NCI-H2029 treated with DMSO at 0.1 percent for 48 hours (cell line): Measurements from ENCODE around the gene STOML1.
"Not testable (repeated sequence)": the region's sequence is repeated elsewhere in the genome, so short reads cannot be mapped to it uniquely, and the experiment has no call there.

Source experiments
- DNase-seq: peaks from one replicate; lab custom pipeline; 2025; lab: John Stamatoyannopoulos, UW

STOML1 gene

DNA sequence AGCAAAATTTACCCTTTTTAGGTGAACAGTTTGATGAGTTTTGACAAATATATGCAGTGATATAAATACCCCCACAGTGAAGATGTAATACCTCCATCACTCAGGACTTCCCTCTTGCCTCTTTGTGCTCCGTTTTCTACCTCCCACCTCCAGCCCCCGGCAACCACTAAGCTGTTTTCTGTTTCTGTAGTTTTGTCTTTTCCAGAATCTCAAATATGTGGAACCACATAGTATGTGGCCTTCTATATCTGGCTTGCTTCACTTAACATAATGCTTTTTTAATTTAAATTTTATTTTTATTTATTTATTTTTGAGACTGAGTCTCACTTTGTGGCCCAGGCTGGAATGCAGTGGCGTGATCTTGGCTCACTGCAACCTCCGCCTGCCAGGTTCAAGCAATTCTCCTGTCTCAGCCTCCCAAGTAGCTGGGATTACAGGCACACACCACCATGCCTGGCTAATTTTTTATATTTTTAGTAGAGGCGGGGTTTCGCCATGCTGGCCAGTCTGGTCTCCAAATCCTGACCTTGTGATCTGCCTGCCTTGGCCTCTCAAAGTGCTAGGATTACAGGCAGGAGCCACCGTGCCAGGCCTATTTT, 31.5 kb downstream of the STOML1 start:
- not testable (repeated sequence) for DNase-seq

DNA sequence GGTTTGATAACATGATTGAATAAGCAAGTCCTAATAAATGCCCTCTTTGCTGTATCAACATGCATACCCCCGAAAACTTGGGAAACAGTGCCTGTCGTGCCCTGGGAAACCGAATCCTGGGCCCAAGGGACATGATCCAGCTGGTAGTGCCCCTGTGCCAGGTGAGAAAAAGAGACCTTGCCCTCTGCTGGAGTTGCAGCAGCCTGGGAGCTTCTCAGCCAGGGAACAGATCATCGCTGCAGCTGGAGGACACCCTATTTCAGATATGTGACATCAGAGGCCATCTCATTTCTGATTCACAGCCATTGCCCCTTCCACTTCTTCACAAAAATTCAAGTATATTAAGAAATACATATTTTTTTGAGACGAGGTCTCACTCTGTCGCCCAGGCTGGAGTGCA, 32.3 kb downstream of the STOML1 start:
- no peak for DNase-seq

DNA sequence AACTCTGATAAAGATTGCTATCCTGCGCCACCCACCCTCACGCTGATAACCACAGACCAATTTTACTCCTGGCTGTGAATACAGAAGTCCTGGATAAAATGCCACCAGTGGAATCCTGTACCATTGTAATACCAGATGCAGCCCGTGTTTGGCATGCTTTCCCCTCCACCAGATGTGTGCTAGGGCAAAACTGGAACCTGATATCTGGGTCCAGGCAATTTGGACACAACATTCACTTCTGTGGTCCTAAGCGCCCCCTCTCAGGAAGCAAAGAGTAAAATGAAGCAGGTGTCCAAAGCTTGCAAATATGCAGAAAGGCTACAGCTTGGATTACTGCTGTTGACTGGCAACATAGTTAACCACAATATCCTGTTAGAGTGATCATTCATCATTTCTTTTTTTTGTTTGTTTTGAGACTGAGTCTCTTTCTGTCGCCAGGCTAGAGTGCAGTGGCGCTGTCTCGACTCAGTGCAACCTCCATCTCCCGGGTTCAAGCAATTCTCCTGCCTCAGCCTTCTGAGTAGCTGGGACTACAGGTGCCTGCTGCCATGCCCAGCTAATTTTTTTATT, 33.0 kb downstream of the STOML1 start:
- DNase-seq: no peak

DNA sequence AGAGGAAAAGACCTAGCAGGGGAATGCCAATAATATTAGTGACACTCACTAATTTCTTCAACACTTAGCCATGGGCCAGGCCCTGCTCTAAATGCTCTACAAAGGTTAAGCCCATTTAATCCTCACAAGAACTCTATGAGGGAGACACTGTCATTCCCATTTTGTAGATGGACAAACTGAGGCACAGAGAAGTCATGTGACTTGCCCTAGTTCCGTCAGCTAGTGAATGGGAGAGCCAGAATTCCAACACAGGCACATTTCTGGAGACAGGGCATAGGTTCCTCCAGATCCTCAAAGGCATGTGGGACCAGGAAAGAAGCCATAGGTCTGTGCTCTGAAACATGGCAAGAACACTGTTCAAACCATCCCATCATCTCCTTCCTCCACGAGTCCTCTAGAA, 34.3 kb downstream of the STOML1 start:
- no peak for DNase-seq

DNA sequence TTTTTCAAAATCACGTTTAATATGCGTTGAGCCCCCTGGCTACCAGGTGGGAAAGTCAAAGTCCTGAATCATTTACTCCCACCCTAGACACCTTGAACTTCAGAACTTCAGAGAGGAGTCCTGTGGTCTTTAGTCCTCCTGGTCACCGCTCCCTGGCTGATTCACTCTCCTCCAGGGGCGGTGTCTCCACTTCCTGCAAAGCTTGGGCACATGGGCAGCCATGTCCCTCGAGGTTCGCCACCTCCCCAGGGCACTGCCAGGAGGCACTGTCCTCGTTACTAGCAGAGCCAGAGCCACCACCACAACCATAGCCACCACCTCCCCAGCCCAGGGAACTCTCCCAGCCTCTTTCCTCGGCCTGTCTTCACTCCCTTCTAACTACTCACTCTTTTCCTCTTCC, 34.8 kb downstream of the STOML1 start:
- DNase-seq: no peak

DNA sequence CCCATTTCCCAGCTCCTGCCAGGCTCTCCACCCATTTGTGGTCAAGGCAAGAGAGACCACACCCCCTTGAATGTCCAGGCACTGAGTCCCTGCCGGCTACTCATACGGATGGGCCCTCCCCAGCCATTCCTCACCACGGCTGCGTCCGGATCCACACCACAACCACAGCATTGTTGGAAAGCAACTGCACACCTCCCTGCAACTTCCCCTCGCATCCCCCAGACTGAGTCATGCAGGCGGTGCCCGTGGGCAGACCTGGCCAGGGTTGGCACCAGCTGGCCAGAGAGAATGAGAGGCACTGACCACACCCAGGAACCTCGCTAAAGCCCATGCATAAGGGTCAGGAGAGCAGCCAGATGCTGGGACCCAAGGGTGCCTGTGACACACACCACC, 35.4 kb downstream of the STOML1 start:
- DNase-seq: no peak

DNA sequence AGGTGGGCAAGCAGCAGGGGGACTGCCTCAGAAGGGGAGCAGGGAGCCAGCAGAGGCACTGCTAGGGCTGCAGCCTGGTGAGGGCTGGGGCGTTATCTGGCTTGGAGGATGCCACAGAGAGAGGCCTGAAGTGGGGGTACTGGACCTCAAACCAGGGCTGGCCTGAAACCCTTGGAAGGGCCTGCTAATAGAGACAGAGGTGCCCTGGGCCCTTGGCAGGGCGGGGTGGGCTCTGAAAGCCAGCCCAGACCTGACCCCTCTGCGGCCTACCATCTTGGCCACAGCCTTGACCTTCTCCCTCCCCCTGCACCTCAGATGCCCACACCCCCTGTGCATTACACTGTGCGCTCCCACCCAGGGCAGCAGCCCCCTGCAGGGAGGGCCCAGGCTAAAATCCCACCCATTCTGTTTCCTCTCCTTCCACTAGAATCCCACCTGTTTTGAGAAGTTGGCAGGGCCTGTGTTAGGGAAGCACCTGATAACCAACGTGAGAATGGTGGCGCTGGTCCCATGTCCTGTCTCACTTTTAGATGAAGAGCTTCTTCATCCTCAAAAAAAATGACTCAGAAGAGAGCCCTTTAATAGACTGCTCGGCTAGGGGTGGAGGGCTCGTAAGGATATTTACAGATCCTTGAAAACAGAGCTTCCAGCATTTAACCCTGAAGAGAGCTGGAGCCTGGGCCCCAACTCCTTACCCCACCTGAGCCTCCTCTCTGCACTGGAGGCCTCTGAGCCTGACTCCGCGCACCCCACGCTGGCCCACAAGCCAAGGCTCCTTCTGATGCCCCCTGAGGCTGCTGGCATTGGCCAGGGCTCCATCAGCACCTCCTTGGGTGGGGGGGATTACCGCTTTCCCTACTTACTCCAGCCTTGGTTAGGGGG, 36.0 kb downstream of the STOML1 start:
- no peak for DNase-seq

DNA sequence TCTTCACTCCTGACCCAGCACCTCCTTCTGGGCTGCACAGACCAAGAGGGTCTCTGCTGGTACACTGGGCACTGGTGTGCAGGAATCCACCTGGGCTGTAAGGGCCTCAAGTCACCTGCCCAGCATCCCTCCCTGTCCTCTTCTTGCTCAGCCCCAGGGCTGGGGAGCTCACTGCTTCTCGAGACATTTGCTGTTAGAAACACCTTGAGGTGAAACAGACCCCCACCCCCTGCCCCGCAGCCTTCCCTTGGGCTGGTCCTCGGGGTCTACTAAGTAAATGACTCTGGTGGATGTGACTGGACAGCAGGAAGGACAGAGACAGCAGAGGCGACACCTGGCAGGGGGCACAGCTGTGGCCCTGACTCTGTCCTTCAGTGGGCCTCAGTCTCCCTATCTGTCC, 36.8 kb downstream of the STOML1 start:
- no peak for DNase-seq

DNA sequence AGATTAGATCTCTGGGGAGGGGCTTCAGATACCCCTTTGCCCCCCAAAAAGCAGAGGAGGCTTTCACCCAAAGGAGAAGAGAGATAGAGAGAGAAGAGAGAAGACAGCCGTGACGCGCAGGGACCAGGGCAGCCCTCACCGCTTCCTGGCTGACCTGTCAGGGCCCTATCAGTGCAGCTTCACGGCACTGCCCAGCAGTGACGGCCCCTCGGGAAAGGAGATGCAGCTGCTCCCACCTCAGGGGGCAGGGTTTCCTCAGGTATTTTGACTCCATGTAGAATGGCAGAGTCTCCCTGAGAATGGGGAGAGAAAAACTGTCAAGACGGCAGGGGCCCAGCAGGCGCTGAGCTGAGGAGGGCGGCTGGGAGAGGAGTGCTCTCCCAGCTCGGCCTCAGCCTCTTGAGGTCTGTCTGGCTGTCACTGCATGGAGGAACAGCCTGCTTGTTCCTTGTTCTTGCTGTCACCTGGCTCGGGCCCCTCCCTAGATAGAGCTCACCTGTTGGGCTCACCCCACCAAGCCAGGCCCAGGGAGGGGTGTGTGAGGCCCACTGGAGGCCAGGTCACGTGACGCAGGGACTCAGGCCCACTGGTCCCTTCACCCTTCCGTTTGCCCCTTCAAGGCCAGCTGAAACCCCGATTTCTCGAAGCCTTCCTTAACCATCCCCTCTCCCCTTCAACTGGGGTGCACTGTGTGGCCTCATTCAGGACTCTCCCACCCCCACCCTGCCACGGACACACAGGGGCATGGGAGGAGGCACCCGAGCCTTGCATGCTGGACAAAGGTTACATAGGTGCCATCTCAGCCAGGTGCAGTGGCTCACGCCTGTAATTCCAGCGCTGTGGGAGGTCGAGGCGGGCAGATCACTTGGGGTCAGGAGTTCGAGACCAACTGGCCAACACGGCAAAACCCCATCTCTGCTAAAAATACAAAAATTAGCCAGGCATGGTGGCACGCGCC, 37.6 kb downstream of the STOML1 start:
- DNase-seq: no peak

DNA sequence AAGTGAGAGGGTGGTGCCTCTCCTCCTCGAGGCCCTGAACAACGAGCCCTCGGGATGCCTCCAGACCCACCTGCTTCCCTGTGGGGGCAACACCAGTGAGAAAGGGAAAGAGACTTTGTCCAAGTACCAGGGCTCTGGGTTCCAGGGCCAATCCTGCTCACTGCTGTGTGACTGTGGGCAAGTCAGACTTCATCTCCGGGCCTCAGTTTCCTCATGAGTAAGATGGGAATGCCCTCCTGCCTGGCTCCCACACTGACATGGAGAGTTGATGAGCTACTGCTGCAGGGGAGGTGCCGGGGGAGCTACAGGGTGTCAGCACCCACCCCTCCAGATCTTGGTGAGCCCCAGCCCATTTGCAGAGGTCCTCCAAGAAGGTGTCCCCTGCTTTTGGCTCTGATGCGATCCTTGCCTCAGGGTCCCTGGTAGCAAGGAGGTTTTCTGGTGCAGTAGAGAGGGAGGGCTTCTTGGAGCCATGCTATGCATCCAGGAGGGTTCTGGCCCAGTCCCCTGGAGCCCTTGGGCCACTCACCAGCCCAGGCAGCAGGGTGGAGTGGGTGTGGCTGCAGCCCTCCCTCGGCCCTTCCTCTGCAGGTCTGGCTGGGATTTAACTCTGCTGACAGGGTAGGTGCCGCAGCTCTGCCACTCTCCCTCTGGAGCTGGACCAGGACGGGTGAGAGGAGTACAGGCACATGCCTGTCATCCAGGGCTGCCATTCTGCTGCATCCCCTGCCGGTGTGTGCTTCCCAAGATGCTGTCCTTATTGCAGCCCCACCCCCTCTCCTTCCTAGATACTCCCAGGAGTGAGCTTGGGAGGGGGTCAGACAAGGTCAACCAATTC, 39.0 kb downstream of the STOML1 start:
- no peak for DNase-seq

DNA sequence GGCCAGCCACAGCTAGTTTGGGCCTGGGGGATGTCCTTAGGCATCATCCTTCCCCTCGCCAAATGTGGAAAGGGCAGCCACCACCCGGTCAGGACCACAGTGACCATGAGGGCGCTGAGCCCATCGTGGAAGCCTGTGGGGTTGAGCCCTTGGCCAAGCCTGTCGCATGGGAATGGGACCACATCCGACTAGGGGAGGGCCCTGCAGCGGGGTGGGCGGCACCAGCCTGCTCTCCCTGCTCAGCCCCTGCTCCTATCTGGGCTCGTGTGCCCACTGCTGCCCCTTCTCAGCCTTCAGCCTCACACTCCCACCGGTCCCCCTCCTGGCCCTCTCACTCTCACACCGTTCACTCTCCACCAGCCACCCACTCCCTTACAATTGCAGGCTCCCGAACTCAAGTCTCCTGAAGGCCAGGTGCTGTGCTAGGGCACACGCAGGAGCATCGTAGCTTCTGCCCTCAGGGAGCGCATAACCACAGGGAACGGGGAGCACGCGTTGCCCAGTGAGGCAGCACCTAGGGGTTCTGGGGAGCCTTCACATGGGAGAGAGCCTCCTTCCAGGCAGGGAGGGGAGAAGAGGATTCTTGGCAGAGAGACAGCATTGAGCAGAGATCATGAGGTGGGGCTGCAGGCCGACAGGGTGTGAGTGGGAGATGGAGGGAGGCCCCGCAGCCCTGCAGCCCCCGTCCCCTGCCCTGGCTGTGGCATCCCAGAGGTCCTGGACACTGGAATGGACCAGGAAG, 39.8 kb downstream of the STOML1 start:
- no peak for DNase-seq

DNA sequence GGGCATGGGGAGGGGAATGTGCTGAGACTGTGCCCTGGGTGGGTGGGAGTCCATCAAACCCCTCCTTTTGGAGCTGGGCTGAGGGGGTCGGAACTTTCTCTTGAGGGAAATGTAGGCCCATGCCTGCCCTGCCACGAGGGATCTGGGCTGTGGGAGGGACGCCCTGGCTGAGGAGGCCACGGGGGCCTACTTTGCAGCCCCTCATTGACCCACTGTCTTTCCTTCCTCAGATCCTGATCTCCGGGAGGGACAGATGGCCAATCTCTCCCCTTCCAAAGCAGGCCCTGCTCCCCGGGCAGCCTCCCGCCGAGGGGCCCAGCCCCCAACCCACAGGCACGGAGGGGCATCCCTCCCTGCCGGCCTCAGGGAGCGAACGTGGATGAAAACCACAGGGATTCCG, 40.5 kb downstream of the STOML1 start:
- no peak for DNase-seq

DNA sequence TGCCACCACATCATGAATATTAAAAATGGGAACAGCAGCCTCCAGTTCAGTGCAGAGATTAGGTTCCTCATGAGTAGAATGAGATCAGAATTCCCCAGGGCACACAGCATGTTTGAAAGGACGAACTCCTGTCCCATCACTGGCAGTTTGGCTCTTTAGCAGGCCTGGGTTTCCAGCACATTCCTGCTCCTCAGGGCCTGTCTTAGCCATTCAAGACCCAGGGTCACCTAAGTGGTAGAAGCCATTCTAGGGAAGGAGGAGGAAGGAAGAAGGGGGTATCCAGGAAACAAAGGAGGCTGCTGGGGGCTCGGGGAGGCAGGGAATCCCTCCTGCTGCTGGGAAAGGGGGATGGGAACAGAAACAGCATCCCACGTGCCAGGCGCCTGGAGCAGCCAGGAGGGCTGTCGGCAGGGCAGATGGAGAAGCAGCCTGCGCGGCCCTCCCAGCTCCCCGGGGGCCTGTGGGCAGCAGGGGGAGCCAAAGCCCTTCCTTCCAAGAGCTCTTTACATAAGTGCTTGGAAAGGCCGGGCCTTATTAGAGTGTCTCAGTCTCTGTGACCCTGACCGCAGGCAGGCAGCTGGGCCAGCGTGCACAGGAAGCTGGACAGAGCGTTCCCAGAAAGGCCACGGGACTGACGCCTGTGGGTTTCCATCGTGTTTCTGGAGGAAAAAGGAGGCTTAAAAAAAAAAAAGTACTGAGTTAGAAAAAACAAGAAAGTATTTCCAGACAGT, 41.1 kb downstream of the STOML1 start:
- DNase-seq: no peak

DNA sequence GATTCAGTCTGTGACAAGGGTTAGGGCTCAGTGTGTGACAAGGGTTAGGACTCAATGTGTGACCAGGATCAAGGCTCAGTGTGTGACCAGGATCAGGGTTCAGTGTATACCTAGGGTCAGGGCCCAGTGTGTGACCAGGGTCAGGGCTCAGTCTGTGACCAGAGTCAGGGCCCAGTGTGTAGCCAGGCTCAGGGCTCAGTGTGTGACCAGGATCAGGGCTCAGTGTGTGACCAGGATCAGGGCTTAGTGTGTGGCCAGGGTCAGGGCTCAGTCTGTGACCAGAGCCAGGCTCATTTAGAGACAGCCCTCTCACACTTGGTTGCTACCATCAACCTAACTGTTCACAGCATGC, 41.6 kb downstream of the STOML1 start:
- DNase-seq: no peak

DNA sequence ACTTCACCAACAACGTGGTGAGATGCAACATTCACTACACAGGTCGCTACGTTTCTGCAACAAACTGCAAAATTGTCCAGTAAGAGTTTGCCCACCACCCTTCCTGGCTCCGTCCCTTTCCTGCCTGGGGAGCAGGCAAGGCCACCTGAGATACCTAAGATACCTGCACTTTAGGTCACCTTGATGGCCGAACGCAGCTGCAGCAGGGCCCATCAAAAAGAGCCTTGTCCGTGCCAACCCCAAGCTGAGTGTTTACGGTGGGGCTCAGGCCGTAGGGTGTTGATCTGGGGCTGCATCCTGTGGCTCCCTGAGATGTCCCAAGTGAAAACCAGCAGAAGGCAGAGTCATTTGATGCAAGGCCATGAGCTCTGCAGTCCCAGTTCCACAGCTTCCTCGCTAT, 42.6 kb downstream of the STOML1 start:
- no peak for DNase-seq

DNA sequence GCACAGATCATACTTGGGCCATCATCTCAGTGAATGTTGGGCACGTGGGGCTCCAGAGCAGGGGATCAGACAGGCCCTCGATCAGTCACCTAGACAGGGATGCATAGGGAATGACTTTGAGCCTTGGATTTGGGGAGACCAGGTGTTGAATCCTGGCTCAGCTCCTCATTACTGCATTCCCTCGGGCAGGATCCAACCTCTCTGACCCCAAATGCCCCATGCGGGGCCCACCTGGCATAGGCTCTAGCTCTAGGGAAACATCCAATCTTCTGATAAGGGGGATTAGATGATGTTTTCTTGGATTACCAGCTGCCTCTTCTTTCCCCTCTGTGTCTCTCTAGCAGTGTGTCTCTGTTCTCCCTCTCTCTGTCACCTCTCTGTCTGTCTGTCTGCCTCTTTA, 43.1 kb downstream of the STOML1 start:
- no peak for DNase-seq

DNA sequence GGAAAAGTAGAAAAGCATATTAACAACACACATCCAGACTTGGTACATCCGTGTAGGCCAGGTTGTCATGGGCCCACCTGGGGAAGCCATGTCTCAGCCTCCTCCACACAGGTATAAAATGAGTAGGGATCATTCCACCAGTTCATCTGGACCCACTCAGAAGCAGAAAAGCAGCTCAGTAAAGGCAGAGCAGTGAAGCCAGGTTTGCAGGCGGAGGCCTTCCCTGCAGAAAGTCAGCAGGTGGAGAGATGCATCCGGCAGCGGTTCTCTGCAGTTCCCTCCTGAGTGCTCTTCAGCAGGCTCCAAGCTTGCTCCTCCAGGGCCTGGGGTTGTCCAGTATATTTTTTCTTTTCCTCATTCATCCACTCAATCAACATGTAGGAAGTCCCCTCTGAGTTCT, 43.7 kb downstream of the STOML1 start:
- no peak for DNase-seq

DNA sequence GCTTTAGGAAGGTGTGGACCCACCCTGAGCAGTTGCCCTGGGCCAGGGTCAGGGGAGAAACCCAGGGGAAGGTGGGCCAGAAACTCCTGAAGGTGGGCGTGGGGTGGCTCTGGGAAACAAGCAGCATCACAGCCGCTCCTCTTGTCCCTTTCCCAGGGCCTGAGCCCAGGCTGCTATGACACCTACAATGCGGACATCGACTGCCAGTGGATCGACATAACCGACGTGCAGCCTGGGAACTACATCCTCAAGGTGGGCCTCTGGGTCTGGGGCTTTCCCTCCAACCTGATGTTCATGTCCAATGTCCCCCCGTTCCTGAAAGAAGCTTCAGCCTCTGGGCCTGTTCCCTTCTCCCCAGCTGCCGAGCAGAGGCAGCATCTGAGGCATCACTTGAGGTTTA, 44.4 kb downstream of the STOML1 start:
- no peak for DNase-seq

DNA sequence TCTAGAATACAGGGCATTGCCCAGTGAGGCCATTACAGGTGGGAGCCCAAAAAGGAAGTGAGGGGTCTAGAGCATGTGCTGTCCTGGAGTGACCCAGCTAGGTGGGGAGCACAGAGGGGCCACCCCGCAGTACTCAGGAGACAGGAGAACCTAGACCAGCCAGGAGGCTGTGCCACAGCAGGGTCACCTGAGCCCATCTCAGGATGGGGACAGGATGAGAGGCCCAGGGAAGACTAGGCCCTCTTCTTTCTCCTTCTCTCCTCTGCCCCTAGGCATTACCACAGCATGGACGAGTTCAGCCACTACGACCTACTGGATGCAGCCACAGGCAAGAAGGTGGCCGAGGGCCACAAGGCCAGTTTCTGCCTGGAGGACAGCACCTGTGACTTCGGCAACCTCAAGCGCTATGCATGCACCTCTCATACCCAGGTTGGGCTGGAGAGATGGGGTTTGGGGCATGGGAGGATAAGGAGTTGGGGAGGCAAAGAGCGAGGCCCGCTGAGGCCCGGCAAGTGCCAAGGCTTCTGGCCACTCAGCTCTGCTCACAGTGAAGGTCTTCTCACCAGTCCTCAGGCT, 45.2 kb downstream of the STOML1 start:
- DNase-seq: no peak
